HepG2 (cell line): ENCODE measurements around the gene RPS6KA2. TPM values are rescaled to one million over a fixed set of nuclear protein-coding genes. Genes with fewer than 3 reads are reported as not detected.

Source experiments
- ATAC-seq: fragments of 200-7000 bp; cut with Tn5 transposase; 3 replicates; pipeline ENCODE4 v1.9.1; 2020; ENCODE audit warnings: mild to moderate bottlenecking, moderate library complexity
- BruUV-seq: library from RNA; stranded (reverse); fragments of 400-500 nt; replicated peaks from 2 replicates; lab custom pipeline; 2021; lab: Mats Ljungman, UMichigan
- CTCF ChIA-PET: fragments of 300-600 bp; formaldehyde crosslinking; extraction: SDS; loops from one replicate; lab custom pipeline; 2021; ENCODE audit warnings: low total read pairs, inconsistent platforms, low intra/inter-chr PET ratio; lab: Yijun Ruan, JAX
- POLR2A ChIA-PET: fragments of 350-600 bp; sonication (Branson Sonifier 250); formaldehyde crosslinking; loops from one replicate; lab custom pipeline; 2020; ENCODE audit warnings: antibody characterized with exemption, inconsistent platforms; lab: Yijun Ruan, JAX
- DNase-seq: peaks from one replicate; pipeline ENCODE4 v3.0.0-alpha.2; 2015; ENCODE audit warnings: low spot score
- FAIRE-seq: peaks from 3 replicates; lab custom pipeline; 2011; peaks lifted over from hg19 to GRCh38; lab: Jason Lieb, UNC
- H2AFZ ChIP-seq: one replicate; pipeline ENCODE4 v1.6.1; 2011; ENCODE audit warnings: low read length, inconsistent platforms
- H3K27ac ChIP-seq: fragments of 300-600 bp; 3 replicates; pipeline ENCODE4 v1.8.0; 2011; ENCODE audit warnings: mixed run types, mild to moderate bottlenecking, mixed read lengths, low read length, inconsistent platforms; ENCODE audit not compliant: insufficient read depth; ENCODE audit errors: extremely low read length
- H3K27me3 ChIP-seq, 2 experiments: fragments of 200-600 bp in 1 of 2; 2 replicates in 1 of 2; 3 replicates in 1 of 2; pipeline versions ENCODE4 v1.6.0 to v1.8.0; 2011; ENCODE audit warnings: low read length in 2 of 2, mild to moderate bottlenecking in 2 of 2, moderate library complexity in 2 of 2, inconsistent platforms in 1 of 2; ENCODE audit not compliant: insufficient read depth in 2 of 2, control insufficient read depth in 1 of 2
- H3K36me3 ChIP-seq, 2 experiments: fragments of 200-600 bp in 1 of 2; replicated peaks in 1 of 2; 2 replicates in 1 of 2; 3 replicates in 1 of 2; pipeline versions ENCODE4 v1.5.1 to v1.8.0; 2011; ENCODE audit warnings: low read length in 2 of 2, inconsistent platforms in 1 of 2; ENCODE audit not compliant: insufficient read depth in 2 of 2, control insufficient read depth in 1 of 2
- H3K4me1 ChIP-seq: 2 replicates; pipeline ENCODE4 v1.5.1; 2012; ENCODE audit warnings: low read length, inconsistent platforms; ENCODE audit not compliant: insufficient read depth
- H3K4me2 ChIP-seq: 2 replicates; pipeline ENCODE4 v1.6.0; 2011; ENCODE audit warnings: low read depth, low read length, inconsistent platforms
- H3K4me3 ChIP-seq, 3 experiments: fragments of 200-600 bp in 1 of 3; sonication (generic), shearing (Covaris generic) in 1 of 3; replicated peaks in 1 of 3; 2 replicates each; pipeline ENCODE4 v1.5.1; 2011 to 2016; ENCODE audit warnings: low read length in 3 of 3, inconsistent platforms in 2 of 3, low read depth in 2 of 3, mild to moderate bottlenecking in 2 of 3, control low read depth in 1 of 3, mixed read lengths in 1 of 3; ENCODE audit not compliant: insufficient read depth in 1 of 3
- H3K79me2 ChIP-seq: one replicate; pipeline ENCODE4 v1.6.1; 2011; ENCODE audit warnings: low read length, inconsistent platforms; ENCODE audit not compliant: insufficient read depth
- H3K9ac ChIP-seq: 2 replicates; pipeline ENCODE4 v1.6.0; 2011; ENCODE audit warnings: mild to moderate bottlenecking, low read depth, low read length, inconsistent platforms; ENCODE audit not compliant: insufficient read depth
- H3K9me3 ChIP-seq: 2 replicates; pipeline ENCODE4 v1.5.1; 2012; ENCODE audit warnings: mild to moderate bottlenecking, low read length
- H4K20me1 ChIP-seq: 2 replicates; pipeline ENCODE4 v1.6.0; 2011; ENCODE audit warnings: inconsistent platforms, mild to moderate bottlenecking, low read length, moderate library complexity; ENCODE audit not compliant: insufficient read depth
- CREB1 ChIP-seq, 2 experiments: fragments of 450-650 bp in 1 of 2; IDR thresholded peaks; 2 replicates each; pipeline ENCODE4 v1.6.1; 2016 to 2017; ENCODE audit warnings: control low read depth in 1 of 2, mild to moderate bottlenecking in 1 of 2, missing compliant biosample characterization in 1 of 2, missing genetic modification characterization in 1 of 2
- FOXA1 ChIP-seq, 2 experiments: fragments of 450-650 bp in 1 of 2; sonication (generic) in 1 of 2; formaldehyde crosslinking in 1 of 2; IDR thresholded peaks; 2 replicates each; pipeline versions ENCODE4 v1.4.0 to v1.6.1; 2016 to 2020; ENCODE audit warnings: missing genetic modification reagents in 1 of 2
- MNT ChIP-seq: fragments of 450-650 bp; IDR thresholded peaks from 2 replicates; pipeline ENCODE4 v1.6.1; 2016
- NCOA5 ChIP-seq: sonication (generic); formaldehyde crosslinking; IDR thresholded peaks from 2 replicates; pipeline ENCODE4 v1.4.0; 2020; ENCODE audit warnings: missing genetic modification reagents
- SP4 ChIP-seq: sonication (generic); formaldehyde crosslinking; IDR thresholded peaks from 2 replicates; pipeline ENCODE4 v1.8.1; 2023; ENCODE audit warnings: mild to moderate bottlenecking, missing genetic modification reagents
- ZFP1 ChIP-seq: IDR thresholded peaks from 2 replicates; pipeline ENCODE4 v1.6.1; 2016
- WGBS: methylation state at CpG from one replicate; pipeline ENCODE4 v1.1.6; 2017; ENCODE audit warnings: low lambda C conversion rate; 5-methylcytosine and 5-hydroxymethylcytosine counted together
- in situ Hi-C: cut with HindIII; loops from 2 replicates; pipeline ENCODE4 v1.10.0; 2017; ENCODE audit warnings: low pct_unique_long_range_greater_than_20kb; ENCODE audit not compliant: extremely low pct_ligation_motif_present
- intact Hi-C: fragments of 100-400 bp; cut with micrococcal nuclease; formaldehyde crosslinking; loops from one replicate; pipeline ENCODE4 v1.10.0; 2022; ENCODE audit not compliant: unreplicated experiment
- polyA plus RNA-seq, 8 experiments: library from polyadenylated mRNA; depleted of rRNA in 3 of 8; stranded (reverse) in 7 of 8; unstranded in 1 of 8; fragments of >200 nt; fragmentation: Illumina TruSeq in 4 of 8; extraction: Trizol in 4 of 8; gene quantifications; 2 replicates each; pipeline versions ENCODE4 v1.2.1 to v1.2.3, GENCODE V29; 2011 to 2016; ENCODE audit warnings: low read depth in 4 of 8, missing spikeins in 1 of 8, mixed read lengths in 1 of 8; ENCODE audit not compliant: insufficient read depth in 1 of 8
- total RNA-seq, 5 experiments: library from RNA; depleted of rRNA; stranded (reverse); fragments of >200 nt; fragmentation: Illumina TruSeq; extraction: Trizol; gene quantifications; 2 replicates each; pipeline ENCODE4 v1.2.3, GENCODE V29; 2016; ENCODE audit warnings: low read depth in 1 of 5

RPS6KA2 gene
- total and polyA plus RNA-seq, 2 of the 13 experiments (the other 11 are each of a cell fraction or from before 2014, with no cell fraction given), result 0.22 to 0.38 TPM

- FAIRE-seq (no peak), ATAC-seq (no peak; the same call in 2 of the 3 replicates), DNase-seq (no peak)
- TF ChIP-seq FOXA1 (IDR thresholded peaks at IDR 0.05) (peak; percentile 3; the same call in 1 of the 2 replicates), FOXA1 (CRISPR knock-in tag; IDR thresholded peaks at IDR 0.05) (no peak), NCOA5 (no peak), MNT (peak; percentile 91), SP4 (CRISPR knock-in tag) (no peak), ZFP1 (CRISPR knock-in tag) (no peak), CREB1 (IDR thresholded peaks at IDR 0.05) (0 out of 2 replicates have a peak, but pooled peaks have one; percentile 1), CREB1 (CRISPR knock-in tag; IDR thresholded peaks at IDR 0.05) (no peak)
- Histone ChIP-seq H3K9ac (no peak overlapping the region), H3K27me3 (peaks cover 12 to 87% of the 10 kb centered on the region in 2 experiments), H3K4me1 (no peaks in the 10 kb centered on the region), H3K27ac (no peak overlapping the region), H3K79me2 (no peaks in the 10 kb centered on the region), H3K4me2 (no peak overlapping the region), H3K4me3 (no peak overlapping the region), H4K20me1 (peaks cover 4% of the 10 kb centered on the region; the same call in 1 of the 2 replicates), H3K36me3 (no peaks in the 10 kb centered on the region), H3K9me3 (no peaks in the 10 kb centered on the region), H2AFZ (no peak overlapping the region)
- ChIA-PET POLR2A (no interaction called here), CTCF (no interaction called here)
- 47% methylated on average over 25 of the region's 25 CpGs for WGBS
- no TSS peak for BruUV-seq
- intact Hi-C loops, result no loop called here
- in situ Hi-C loops, result no loop called here
These were observed 119.1 kb downstream of the RPS6KA2 start for GRCh38 chr6:166507809-166508564.
